ENCODE results near the gene CDKL2.

DNA sequence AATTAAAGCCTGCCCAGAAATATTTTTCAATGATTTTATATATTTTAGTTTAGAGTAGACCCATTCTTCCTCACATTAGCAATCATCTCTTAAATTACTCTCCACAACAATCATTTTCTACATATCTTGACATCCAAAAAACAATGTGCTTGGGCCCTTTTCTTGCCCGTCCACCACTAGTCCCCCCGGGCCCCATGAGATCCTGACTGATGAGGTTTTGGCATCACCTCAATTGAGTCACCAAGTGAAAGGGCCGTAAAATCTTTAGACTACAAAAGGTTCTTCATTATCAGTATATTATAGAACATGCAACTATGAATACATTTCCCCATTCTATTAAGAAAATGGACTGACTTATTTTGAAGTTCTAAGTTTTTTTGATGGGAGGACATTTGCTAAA, 4.0 kb upstream of the CDKL2 start:
- TF ChIP-seq EZH2 (IDR thresholded peaks at IDR 0.05; ENCODE audit: insufficient read depth, poor library complexity, severe bottlenecking), result no peak
- no peak for TF ChIP-seq EZH2phosphoT487 (IDR thresholded peaks at IDR 0.05; ENCODE audit: insufficient read depth, low read depth)
